ENCODE measurements around the gene HLTF.

DNA sequence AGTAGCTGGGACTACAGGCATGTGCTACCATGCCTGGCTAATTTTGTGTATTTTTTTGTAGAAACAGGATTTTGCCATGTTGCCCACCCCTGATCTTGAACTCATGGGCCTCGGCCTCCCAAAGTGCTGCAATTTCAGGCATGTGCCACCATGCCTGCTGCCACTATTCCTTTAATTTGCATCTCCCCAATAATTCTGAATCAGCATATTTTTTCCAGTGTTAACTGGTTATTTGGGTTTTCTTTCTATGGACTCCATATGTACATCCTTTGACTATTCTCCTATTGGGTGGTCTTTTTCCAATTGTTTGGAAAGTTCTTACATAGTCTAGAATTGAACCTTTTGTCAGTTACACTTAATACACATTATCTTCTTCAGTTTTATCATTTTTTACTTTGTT, 28.1 kb downstream of the HLTF start:
- no peak for TF ChIP-seq CTCF (IDR thresholded peaks at IDR 0.05)
- no peak for TF ChIP-seq POLR2A (IDR thresholded peaks at IDR 0.05)
